Temporal lobe (tissue), 2 donors: Measurements from ENCODE around the gene CCL20. TPM values are rescaled to one million over a fixed set of nuclear protein-coding genes. Genes with fewer than 3 reads are reported as not detected.

Experiments used
- small RNA-seq: library from RNA; depleted of rRNA; stranded (forward); fragments of <200 nt; gene quantifications from one replicate; pipeline ENCODE3, GENCODE V24; 2014; ENCODE audit warnings: low replicate concordance
- total RNA-seq: library from RNA; depleted of rRNA; stranded (reverse); fragments of >200 nt; gene quantifications from one replicate; pipeline ENCODE4 v1.2.3, GENCODE V29; 2014

CCL20 gene
- total RNA-seq, 1 donor from 2014 or later = not detected

Small RNA genes lying within 50 kb of the gene (small RNA-seq; reads per million reads assigned to genes)
- gene SNRPGP8 = not detected

Other genes with a start within 250 kb of the CCL20 start
- gene SCYGR2, start 214.9 kb upstream of the CCL20 start, total RNA-seq = not detected
- not detected for gene SCYGR3, start 199.0 kb upstream of the CCL20 start, total RNA-seq
- gene SCYGR4, start 196.3 kb upstream of the CCL20 start, total RNA-seq = not detected
- not detected for gene SCYGR5, start 147.0 kb upstream of the CCL20 start, total RNA-seq
- gene SLC19A3, start 95.8 kb upstream of the CCL20 start, total RNA-seq = 1.5 TPM
- gene SCYGR6, start 89.1 kb upstream of the CCL20 start, total RNA-seq = not detected
- gene SCYGR7, start 85.5 kb upstream of the CCL20 start, total RNA-seq = not detected
- not detected for gene SCYGR8, start 67.9 kb upstream of the CCL20 start, total RNA-seq
- 1.5 TPM for gene DAW1, start 57.8 kb downstream of the CCL20 start, total RNA-seq